Fibroblast of villous mesenchyme (primary cell): Measurements from ENCODE around the gene CNTNAP2. TPM values are rescaled to one million over a fixed set of nuclear protein-coding genes. Genes with fewer than 3 reads are reported as not detected.
"Not testable (repeated sequence)": the region's sequence is repeated elsewhere in the genome, so short reads cannot be mapped to it uniquely, and the experiment has no call there.

Experiments used
- DNase-seq: peaks from one replicate; pipeline ENCODE4 v3.0.0-alpha.2; 2010; ENCODE audit warnings: low read depth
- H3K4me3 ChIP-seq: 2 replicates; pipeline ENCODE4 v1.5.1; 2011; ENCODE audit warnings: low read depth, mild to moderate bottlenecking, low read length
- total RNA-seq: library from RNA; depleted of rRNA; stranded (reverse); fragments of >200 nt; gene quantifications from 2 replicates; pipeline ENCODE4 v1.2.3, GENCODE V29; 2012
- TF ChIP-seq, protein P1 (sequence below): IDR thresholded peaks from 2 replicates; pipeline ENCODE4 v1.5.1; 2012; ENCODE audit warnings: low read depth, mild to moderate bottlenecking, low read length; ENCODE audit not compliant: insufficient read depth

CNTNAP2 gene
- total RNA-seq, 1 donor, result not detected

DNA sequence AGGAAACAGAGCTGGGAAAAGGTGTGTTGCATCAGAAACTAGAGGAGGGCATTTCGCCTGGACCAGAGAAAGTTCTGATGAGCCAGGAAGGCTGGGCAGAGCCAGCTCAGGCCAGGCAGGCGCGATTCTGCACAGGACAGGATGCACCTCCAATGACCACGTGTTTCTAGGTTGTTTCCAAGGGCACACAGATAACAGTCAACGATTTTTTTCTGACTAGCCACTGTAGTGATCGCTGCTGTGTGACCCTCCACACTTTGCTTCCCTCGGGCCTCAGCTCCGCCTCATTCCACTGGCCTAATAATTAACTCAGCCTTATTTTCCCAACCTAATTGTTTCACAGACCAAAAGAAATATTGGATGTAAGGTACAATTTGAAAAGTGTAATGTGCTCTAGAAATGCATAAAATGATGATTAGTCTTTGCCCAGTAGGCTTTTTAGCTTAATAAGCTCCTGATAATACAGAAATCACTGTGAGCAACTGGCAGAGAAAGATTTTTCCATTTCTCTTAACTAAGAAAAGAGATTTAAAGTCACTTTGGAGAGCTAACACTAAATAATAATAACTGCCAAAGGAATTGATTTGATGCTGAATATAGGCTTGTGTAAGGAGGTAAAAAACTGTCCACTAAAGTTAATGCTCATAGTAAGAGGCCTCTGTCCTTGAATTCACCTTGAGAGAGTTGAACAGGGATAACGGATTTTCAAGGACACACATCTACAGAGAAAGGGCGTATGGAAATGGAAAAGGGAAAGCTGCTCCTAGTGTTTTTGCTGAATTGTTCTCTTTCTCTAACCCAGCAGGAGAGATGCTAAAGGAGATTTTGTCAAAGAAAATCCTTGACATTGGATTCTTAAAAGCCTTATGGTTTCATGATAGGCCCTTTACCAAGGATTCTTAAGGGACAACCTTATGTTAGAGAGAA is 2183.0 kb downstream of the CNTNAP2 start:
- no peak overlapping the region for H3K4me3 ChIP-seq
- DNase-seq, result no peak
- TF ChIP-seq, protein P1, sequence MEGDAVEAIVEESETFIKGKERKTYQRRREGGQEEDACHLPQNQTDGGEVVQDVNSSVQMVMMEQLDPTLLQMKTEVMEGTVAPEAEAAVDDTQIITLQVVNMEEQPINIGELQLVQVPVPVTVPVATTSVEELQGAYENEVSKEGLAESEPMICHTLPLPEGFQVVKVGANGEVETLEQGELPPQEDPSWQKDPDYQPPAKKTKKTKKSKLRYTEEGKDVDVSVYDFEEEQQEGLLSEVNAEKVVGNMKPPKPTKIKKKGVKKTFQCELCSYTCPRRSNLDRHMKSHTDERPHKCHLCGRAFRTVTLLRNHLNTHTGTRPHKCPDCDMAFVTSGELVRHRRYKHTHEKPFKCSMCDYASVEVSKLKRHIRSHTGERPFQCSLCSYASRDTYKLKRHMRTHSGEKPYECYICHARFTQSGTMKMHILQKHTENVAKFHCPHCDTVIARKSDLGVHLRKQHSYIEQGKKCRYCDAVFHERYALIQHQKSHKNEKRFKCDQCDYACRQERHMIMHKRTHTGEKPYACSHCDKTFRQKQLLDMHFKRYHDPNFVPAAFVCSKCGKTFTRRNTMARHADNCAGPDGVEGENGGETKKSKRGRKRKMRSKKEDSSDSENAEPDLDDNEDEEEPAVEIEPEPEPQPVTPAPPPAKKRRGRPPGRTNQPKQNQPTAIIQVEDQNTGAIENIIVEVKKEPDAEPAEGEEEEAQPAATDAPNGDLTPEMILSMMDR, result no peak

DNA sequence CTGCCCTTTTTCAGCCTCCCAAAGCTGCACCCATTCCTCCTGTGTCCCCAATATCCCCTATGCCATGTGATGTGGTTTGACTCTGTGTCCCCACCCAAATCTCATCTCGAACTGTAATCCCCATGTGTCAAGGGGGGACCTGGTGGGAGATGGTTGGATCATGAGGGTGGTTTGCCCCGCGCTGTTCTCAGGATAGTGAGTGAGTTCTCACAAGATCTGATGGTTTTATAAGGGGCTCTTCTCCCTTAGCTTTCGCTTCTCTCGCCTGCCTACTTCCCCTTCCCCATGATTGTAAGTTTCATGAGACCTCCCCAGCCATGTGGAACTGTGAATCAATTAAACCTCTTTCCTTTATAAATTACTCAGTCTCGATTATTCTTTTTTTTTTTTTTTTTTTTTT is 2185.8 kb downstream of the CNTNAP2 start:
- not testable (repeated sequence) for DNase-seq, H3K4me3 ChIP-seq

DNA sequence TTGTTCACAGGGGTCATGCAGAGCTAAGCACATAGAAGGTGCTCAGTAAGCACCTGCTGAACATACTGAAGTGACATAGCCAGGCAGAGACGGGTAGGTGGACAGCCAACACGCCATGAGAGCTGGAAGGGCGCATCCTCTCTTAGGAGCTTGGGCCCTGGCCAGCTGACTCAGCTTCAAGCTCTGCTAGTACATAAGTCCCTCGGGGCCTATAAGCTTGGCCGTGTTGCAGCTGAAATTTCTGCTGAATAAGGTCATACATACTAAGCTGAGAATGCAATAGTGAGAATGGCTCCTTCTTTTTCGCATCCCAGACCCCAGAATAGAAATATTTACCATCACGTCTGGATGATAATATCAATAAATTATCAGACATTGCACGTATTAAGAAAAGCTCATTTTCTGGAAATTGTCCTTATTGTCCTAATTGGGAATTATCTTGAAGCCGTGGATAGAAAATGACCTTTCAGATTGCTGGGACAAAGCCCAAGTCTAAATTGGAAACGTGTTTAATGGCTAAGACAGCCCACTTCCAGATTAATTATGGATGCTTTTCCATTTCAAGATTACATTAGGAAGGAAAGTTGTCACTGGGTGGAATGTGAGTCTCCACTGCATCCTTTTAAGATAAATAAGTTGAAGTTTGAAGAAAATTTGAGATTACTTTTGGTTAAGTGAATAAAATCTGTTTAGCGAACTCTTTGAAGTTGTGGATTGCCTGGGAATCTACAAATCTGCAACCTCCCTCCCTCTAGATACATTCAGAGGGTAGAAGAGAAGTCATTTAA is 2186.9 kb downstream of the CNTNAP2 start:
- TF ChIP-seq, protein P1, result no peak
- DNase-seq, result peak; percentile 14
- no peak overlapping the region for H3K4me3 ChIP-seq

DNA sequence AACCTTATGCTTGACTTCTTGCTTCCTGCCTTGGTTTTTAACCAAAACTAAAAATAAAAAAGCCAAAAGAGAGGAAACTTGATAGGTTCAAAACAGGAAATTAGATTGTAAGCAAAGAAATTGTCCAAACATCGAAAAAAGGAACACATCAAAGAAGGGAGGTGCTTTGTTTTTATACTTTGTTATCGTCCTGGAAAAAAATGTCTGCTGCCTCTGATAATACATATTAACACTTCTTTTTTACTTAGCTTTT is 2187.4 kb downstream of the CNTNAP2 start:
- TF ChIP-seq, protein P1, result no peak
- DNase-seq, result no peak
- no peak overlapping the region for H3K4me3 ChIP-seq

DNA sequence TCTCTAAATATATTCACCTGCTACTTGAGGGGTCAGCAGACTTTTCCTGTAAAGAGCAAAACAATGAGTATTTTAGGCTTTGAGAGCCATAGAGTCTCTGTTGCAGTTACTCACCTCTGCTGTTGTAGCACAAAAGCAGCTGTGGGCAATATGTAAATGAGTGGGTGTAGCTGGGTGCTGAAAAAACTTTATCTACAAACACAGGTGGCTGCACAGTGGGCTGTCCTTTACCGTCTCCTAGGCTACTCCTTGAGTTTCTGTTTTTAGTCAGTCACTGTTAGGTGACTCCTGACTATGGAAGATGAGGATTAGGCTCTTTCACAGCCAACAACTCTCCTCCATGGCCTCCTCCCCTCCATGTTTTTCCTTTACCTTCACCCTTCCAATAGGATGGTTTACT is 2187.9 kb downstream of the CNTNAP2 start:
- DNase-seq, result no peak
- TF ChIP-seq, protein P1, result no peak
- H3K4me3 ChIP-seq, result no peak overlapping the region

DNA sequence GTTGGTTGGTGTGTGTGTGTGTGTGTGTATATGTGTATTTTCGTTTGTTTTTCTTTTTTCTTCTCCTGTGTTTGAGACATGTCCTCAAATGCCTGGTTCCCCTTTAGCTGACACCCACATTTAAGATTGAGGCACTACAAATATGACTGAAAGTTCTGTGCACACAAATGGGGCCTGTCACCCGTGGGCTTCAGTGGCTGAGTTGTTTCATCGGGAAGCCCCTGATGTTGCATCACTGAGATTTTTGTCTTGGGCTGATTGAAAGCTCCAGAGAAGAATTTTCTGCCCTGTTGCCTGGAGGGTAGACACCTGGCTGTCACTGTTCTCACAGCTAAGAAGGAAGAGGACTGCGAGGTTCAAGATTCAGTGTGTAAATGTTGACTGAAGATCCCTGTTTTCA is 2190.2 kb downstream of the CNTNAP2 start:
- no peak for DNase-seq
- TF ChIP-seq, protein P1, result no peak
- H3K4me3 ChIP-seq, result no peak overlapping the region

DNA sequence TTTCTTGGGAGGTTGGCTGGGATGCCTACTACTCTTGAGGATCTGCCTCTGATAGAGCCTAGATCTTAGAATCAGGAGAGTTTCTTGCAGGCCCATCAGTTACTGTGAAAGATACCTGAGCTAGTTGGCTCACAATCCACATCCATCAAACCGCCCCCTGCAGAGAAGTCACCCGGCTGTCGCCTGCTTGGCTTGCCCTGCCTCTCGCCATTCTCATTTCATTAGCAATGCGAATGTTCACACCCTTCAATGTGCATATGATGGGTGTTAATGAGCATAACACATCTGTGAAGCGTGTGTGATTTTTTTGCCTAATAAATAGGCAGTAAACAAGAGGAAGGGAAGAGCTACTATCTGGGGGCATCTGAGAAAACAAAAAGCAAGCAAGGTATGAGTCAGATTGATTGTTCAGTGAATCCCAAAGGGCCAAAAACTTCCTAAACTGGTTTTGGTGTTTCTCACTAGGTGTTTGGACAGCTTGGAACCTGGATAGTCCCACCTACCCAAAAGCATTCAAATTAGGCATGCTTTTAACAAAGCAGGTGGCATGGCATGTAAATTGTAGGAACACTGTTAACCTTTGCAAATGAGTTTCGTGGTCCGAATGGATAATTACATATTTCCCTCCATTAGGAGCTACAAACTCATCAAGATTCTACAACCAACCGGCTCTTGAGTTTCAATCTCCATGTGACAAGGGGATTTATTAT is 2201.7 kb downstream of the CNTNAP2 start:
- H3K4me3 ChIP-seq, result no peak overlapping the region
- TF ChIP-seq, protein P1, result no peak
- DNase-seq, result no peak
